Hepatocyte (in vitro differentiated cells): ENCODE measurements around the gene FAM20A. TPM values are rescaled to one million over a fixed set of nuclear protein-coding genes. Genes with fewer than 3 reads are reported as not detected.

Experiments
- DNase-seq: peaks from one replicate; pipeline ENCODE4 v3.0.0-alpha.2; 2016; ENCODE audit warnings: low spot score
- H2AFZ ChIP-seq: fragments of 200-600 bp; sonication (generic); 2 replicates; pipeline ENCODE4 v1.6.0; 2016; ENCODE audit warnings: antibody characterized with exemption, mild to moderate bottlenecking
- H3K27ac ChIP-seq: fragments of 200-600 bp; sonication (generic); 2 replicates; pipeline ENCODE4 v1.5.1; 2016; ENCODE audit warnings: mild to moderate bottlenecking
- H3K27me3 ChIP-seq: fragments of 200-600 bp; sonication (generic); 2 replicates; pipeline ENCODE4 v1.6.1; 2016
- H3K36me3 ChIP-seq: fragments of 200-600 bp; sonication (generic); replicated peaks from 2 replicates; pipeline ENCODE4 v1.5.1; 2016; ENCODE audit warnings: low read depth; ENCODE audit not compliant: insufficient read depth
- H3K4me1 ChIP-seq: fragments of 200-600 bp; sonication (generic); 2 replicates; pipeline ENCODE4 v1.5.1; 2016; ENCODE audit warnings: mild to moderate bottlenecking, moderate library complexity; ENCODE audit not compliant: insufficient read depth
- H3K4me2 ChIP-seq: fragments of 200-600 bp; sonication (generic); 2 replicates; pipeline ENCODE4 v1.6.0; 2016
- H3K4me3 ChIP-seq: fragments of 200-600 bp; sonication (generic); 2 replicates; pipeline ENCODE4 v1.5.1; 2016; ENCODE audit warnings: mild to moderate bottlenecking
- H3K79me2 ChIP-seq: fragments of 200-600 bp; sonication (generic); 2 replicates; pipeline ENCODE4 v1.6.0; 2017; ENCODE audit warnings: mild to moderate bottlenecking
- H3K9me2 ChIP-seq: fragments of 200-600 bp; sonication (generic); replicated peaks from 2 replicates; pipeline ENCODE4 v1.6.0; 2017; ENCODE audit warnings: mild to moderate bottlenecking; ENCODE audit not compliant: insufficient read depth
- H3K9me3 ChIP-seq: fragments of 200-600 bp; sonication (generic); 2 replicates; pipeline ENCODE4 v1.5.1; 2016; ENCODE audit warnings: low read depth, mild to moderate bottlenecking
- H4K20me1 ChIP-seq: fragments of 200-600 bp; sonication (generic); 2 replicates; pipeline ENCODE4 v1.6.0; 2016; ENCODE audit warnings: mild to moderate bottlenecking; ENCODE audit not compliant: insufficient read depth, poor library complexity, severe bottlenecking
- CTCF ChIP-seq: fragments of 200-600 bp; sonication (generic); IDR thresholded peaks from 2 replicates; pipeline ENCODE4 v1.5.1; 2016; ENCODE audit warnings: antibody characterized with exemption, mild to moderate bottlenecking; ENCODE audit not compliant: poor library complexity
- EZH2 ChIP-seq: fragments of 200-600 bp; sonication (generic); IDR thresholded peaks from 2 replicates; pipeline ENCODE4 v1.6.1; 2016; ENCODE audit warnings: antibody characterized with exemption, mild to moderate bottlenecking, borderline replicate concordance
- EZH2phosphoT487 ChIP-seq: fragments of 200-600 bp; sonication (generic); IDR thresholded peaks from one replicate; pipeline ENCODE4 v1.6.1; 2018; ENCODE audit warnings: antibody characterized with exemption, mild to moderate bottlenecking, low read depth, moderate library complexity; ENCODE audit not compliant: unreplicated experiment, severe bottlenecking
- WGBS: methylation state at CpG from one replicate; pipeline ENCODE4 v1.1.6; 2016; ENCODE audit warnings: low lambda C conversion rate; ENCODE audit errors: missing lambda C conversion rate; 5-methylcytosine and 5-hydroxymethylcytosine counted together
- polyA plus RNA-seq: library from polyadenylated mRNA; unstranded; fragments of >200 nt; fragmentation: Nextera tagmentation; extraction: Ambion mirVana; gene quantifications from 2 replicates; pipeline ENCODE4 v1.2.1, GENCODE V29; 2016
- total RNA-seq: library from RNA; depleted of rRNA; stranded (reverse); fragments of >200 nt; gene quantifications from 2 replicates; pipeline ENCODE4 v1.2.3, GENCODE V29; 2014

Gene FAM20A
- total and polyA plus RNA-seq, 2 experiments from 2014 or later, result 19.9 to 39.7 TPM

GRCh38 chr17:68577497-68577821 is 23.7 kb downstream of the FAM20A start:
- Histone ChIP-seq H3K27ac (no peak overlapping the region), H4K20me1 (no peaks in the 10 kb centered on the region), H3K9me3 (no peaks in the 10 kb centered on the region), H2AFZ (no peak overlapping the region), H3K4me1 (no peaks in the 10 kb centered on the region), H3K36me3 (no peaks in the 10 kb centered on the region), H3K27me3 (no peaks in the 10 kb centered on the region), H3K9me2 (no peaks in the 10 kb centered on the region), H3K4me2 (no peak overlapping the region), H3K79me2 (no peaks in the 10 kb centered on the region), H3K4me3 (no peak overlapping the region)
- no peak for DNase-seq
- TF ChIP-seq EZH2, result no peak
- TF ChIP-seq EZH2phosphoT487, result no peak
- no peak for TF ChIP-seq CTCF
- WGBS, result 64% methylated on average over 3 of the region's 3 CpGs

- Histone ChIP-seq H2AFZ (no peak overlapping the region), H4K20me1 (no peaks in the 10 kb centered on the region), H3K9me2 (no peaks in the 10 kb centered on the region), H3K27ac (no peak overlapping the region), H3K9me3 (no peaks in the 10 kb centered on the region), H3K4me1 (no peaks in the 10 kb centered on the region), H3K27me3 (no peaks in the 10 kb centered on the region), H3K4me2 (no peak overlapping the region), H3K79me2 (no peaks in the 10 kb centered on the region), H3K4me3 (no peak overlapping the region), H3K36me3 (no peaks in the 10 kb centered on the region)
- WGBS, result 78% methylated on average over 8 of the region's 8 CpGs
- no peak for DNase-seq
- TF ChIP-seq EZH2 (no peak), CTCF (no peak), EZH2phosphoT487 (no peak)
These were observed 24.2 kb downstream of the FAM20A start for GRCh38 chr17:68576811-68577496.

GRCh38 chr17:68576137-68576536 is 25.0 kb downstream of the FAM20A start:
- no peaks in the 10 kb centered on the region for H3K9me2 ChIP-seq
- no peaks in the 10 kb centered on the region for H4K20me1 ChIP-seq
- DNase-seq, result no peak
- H3K27me3 ChIP-seq, result no peaks in the 10 kb centered on the region
- H3K9me3 ChIP-seq, result no peaks in the 10 kb centered on the region
- no peaks in the 10 kb centered on the region for H3K79me2 ChIP-seq
- no peak for TF ChIP-seq CTCF
- TF ChIP-seq EZH2phosphoT487, result no peak
- no peak for TF ChIP-seq EZH2
- no peak overlapping the region for H3K27ac ChIP-seq
- no peaks in the 10 kb centered on the region for H3K4me1 ChIP-seq
- 100% methylated on average over 2 of the region's 2 CpGs for WGBS
- H3K4me3 ChIP-seq, result no peak overlapping the region
- no peak overlapping the region for H2AFZ ChIP-seq
- H3K36me3 ChIP-seq, result no peaks in the 10 kb centered on the region
- no peak overlapping the region for H3K4me2 ChIP-seq
